Karpas-422 (cell line): ENCODE measurements around the gene PARP12. TPM values are rescaled to one million over a fixed set of nuclear protein-coding genes. Genes with fewer than 3 reads are reported as not detected.
"Not testable (repeated sequence)": the region's sequence is repeated elsewhere in the genome, so short reads cannot be mapped to it uniquely, and the experiment has no call there.

Source experiments
- DNase-seq: peaks from one replicate; pipeline ENCODE4 v3.0.0-alpha.2; 2015
- H2AFZ ChIP-seq: fragments of 200-600 bp; sonication (generic); 2 replicates; pipeline ENCODE4 v1.6.1; 2014; ENCODE audit warnings: antibody characterized with exemption, low read length, mixed read lengths
- H3K27ac ChIP-seq: fragments of 200-600 bp; sonication (generic); 2 replicates; pipeline ENCODE4 v1.5.1; 2014; ENCODE audit warnings: mild to moderate bottlenecking, low read length, moderate library complexity
- H3K27me3 ChIP-seq: fragments of 200-600 bp; sonication (generic); 2 replicates; pipeline ENCODE4 v1.6.1; 2014; ENCODE audit warnings: low read length, mixed read lengths
- H3K36me3 ChIP-seq: fragments of 200-600 bp; sonication (generic); 2 replicates; pipeline ENCODE4 v1.6.1; 2014; ENCODE audit warnings: low read length, mixed read lengths; ENCODE audit not compliant: insufficient read depth
- H3K4me1 ChIP-seq: fragments of 200-600 bp; sonication (generic); 2 replicates; pipeline ENCODE4 v1.6.1; 2014; ENCODE audit warnings: mild to moderate bottlenecking, low read length, mixed read lengths
- H3K4me2 ChIP-seq: fragments of 200-600 bp; sonication (generic); 2 replicates; pipeline ENCODE4 v1.6.1; 2014; ENCODE audit warnings: low read length, low read depth, mild to moderate bottlenecking; ENCODE audit not compliant: poor library complexity, severe bottlenecking
- H3K4me3 ChIP-seq: fragments of 200-600 bp; sonication (generic); 2 replicates; pipeline ENCODE4 v1.5.1; 2014; ENCODE audit warnings: mild to moderate bottlenecking, antibody characterized with exemption, low read length, mixed read lengths
- H3K79me2 ChIP-seq: fragments of 200-600 bp; sonication (generic); 2 replicates; pipeline ENCODE4 v1.6.1; 2014; ENCODE audit warnings: mild to moderate bottlenecking, low read length, mixed read lengths
- H3K9ac ChIP-seq: fragments of 200-600 bp; sonication (generic); 2 replicates; pipeline ENCODE4 v1.6.0; 2014; ENCODE audit warnings: low read length
- H3K9me2 ChIP-seq: fragments of 200-600 bp; sonication (generic), shearing (Covaris generic); replicated peaks from 2 replicates; pipeline ENCODE4 v1.6.0; 2014; ENCODE audit warnings: mild to moderate bottlenecking, low read length, moderate library complexity; ENCODE audit not compliant: insufficient read depth
- H3K9me3 ChIP-seq: fragments of 300-700, 200-600 bp; sonication (generic); 2 replicates; pipeline ENCODE4 v1.6.1; 2014; ENCODE audit warnings: low read length, mixed read lengths
- H4K20me1 ChIP-seq: fragments of 200-600 bp; sonication (generic); 2 replicates; pipeline ENCODE4 v1.6.1; 2014; ENCODE audit warnings: mild to moderate bottlenecking, antibody characterized with exemption, low read length, low read depth; ENCODE audit not compliant: insufficient read depth
- total RNA-seq: library from RNA; depleted of rRNA; stranded (reverse); fragments of >200 nt; shearing (Covaris generic); gene quantifications from 2 replicates; pipeline ENCODE4 v1.2.3, GENCODE V29; 2014; ENCODE audit warnings: low replicate concordance; rRNA removed

PARP12 gene
- 24.4 and 31.0 TPM in 2 replicates for total RNA-seq

- Histone ChIP-seq H3K9me3 (peaks cover 14% of the 10 kb centered on the region), H3K36me3 (no peaks in the 10 kb centered on the region), H3K27ac (no peak within 1 kb of the TSS), H3K9ac (peak within 1 kb of the TSS; percentile 75), H3K4me1 (peaks cover 21% of the 10 kb centered on the region), H4K20me1 (no peaks in the 10 kb centered on the region; the same call in 1 of the 2 replicates), H2AFZ (peak within 1 kb of the TSS; percentile 99), H3K79me2 (peaks cover 30% of the 10 kb centered on the region), H3K4me3 (peak within 1 kb of the TSS; percentile 92), H3K4me2 (peak within 1 kb of the TSS; percentile 88), H3K27me3 (peaks cover 5% of the 10 kb centered on the region; the same call in 1 of the 2 replicates), H3K9me2 (no peaks in the 10 kb centered on the region)
- peak; percentile 94 for DNase-seq
Measured at GRCh38 chr7:140062528-140063299, at the start of gene PARP12. TSS of gene PARP12 (minus strand) at chr7:140062951. CDS start at chr7:140062847, 104 bp downstream.

- not testable (repeated sequence) for H2AFZ ChIP-seq, H3K9ac ChIP-seq, H3K4me3 ChIP-seq, H3K9me2 ChIP-seq, H3K9me3 ChIP-seq, H3K36me3 ChIP-seq, H3K4me1 ChIP-seq, H4K20me1 ChIP-seq, H3K4me2 ChIP-seq, DNase-seq, H3K79me2 ChIP-seq, H3K27ac ChIP-seq, H3K27me3 ChIP-seq
Measured at GRCh38 chr7:140108777-140109176, 46.0 kb upstream of the PARP12 start.

GRCh38 chr7:140096459-140096858 is 33.7 kb upstream of the PARP12 start:
- Histone ChIP-seq H3K9me3 (no peaks in the 10 kb centered on the region), H3K9ac (no peak overlapping the region), H3K4me2 (no peak overlapping the region), H3K27me3 (no peaks in the 10 kb centered on the region), H2AFZ (no peak overlapping the region), H3K27ac (no peak overlapping the region), H3K4me1 (no peaks in the 10 kb centered on the region), H3K4me3 (no peak overlapping the region), H3K79me2 (no peaks in the 10 kb centered on the region), H3K36me3 (no peaks in the 10 kb centered on the region), H4K20me1 (no peaks in the 10 kb centered on the region), H3K9me2 (no peaks in the 10 kb centered on the region)
- no peak for DNase-seq

- H3K4me3 ChIP-seq = no peak overlapping the region
- no peaks in the 10 kb centered on the region for H3K27me3 ChIP-seq
- no peaks in the 10 kb centered on the region for H4K20me1 ChIP-seq
- no peak for DNase-seq
- no peak overlapping the region for H3K27ac ChIP-seq
- H3K9me3 ChIP-seq = no peaks in the 10 kb centered on the region
- H3K9ac ChIP-seq = no peak overlapping the region
- H3K9me2 ChIP-seq = no peaks in the 10 kb centered on the region
- H3K36me3 ChIP-seq = no peaks in the 10 kb centered on the region
- H3K79me2 ChIP-seq = no peaks in the 10 kb centered on the region
- H2AFZ ChIP-seq = no peak overlapping the region
- H3K4me2 ChIP-seq = no peak overlapping the region
- H3K4me1 ChIP-seq = no peaks in the 10 kb centered on the region
Measured at GRCh38 chr7:140093375-140093774, 30.6 kb upstream of the PARP12 start.

- H3K9me3 ChIP-seq = no peaks in the 10 kb centered on the region
- H2AFZ ChIP-seq = no peak overlapping the region
- no peaks in the 10 kb centered on the region for H3K9me2 ChIP-seq
- H3K27me3 ChIP-seq = no peaks in the 10 kb centered on the region
- no peak for DNase-seq
- H3K79me2 ChIP-seq = no peaks in the 10 kb centered on the region
- no peaks in the 10 kb centered on the region for H3K4me1 ChIP-seq
- H3K36me3 ChIP-seq = no peaks in the 10 kb centered on the region
- no peak overlapping the region for H3K4me2 ChIP-seq
- H3K4me3 ChIP-seq = no peak overlapping the region
- H3K9ac ChIP-seq = no peak overlapping the region
- no peak overlapping the region for H3K27ac ChIP-seq
- H4K20me1 ChIP-seq = no peaks in the 10 kb centered on the region
Measured at GRCh38 chr7:140085447-140085846, 22.7 kb upstream of the PARP12 start.

- DNase-seq = no peak
- Histone ChIP-seq H3K4me3 (no peak overlapping the region), H3K27me3 (no peaks in the 10 kb centered on the region), H3K9ac (no peak overlapping the region), H3K4me1 (no peaks in the 10 kb centered on the region), H3K27ac (no peak overlapping the region), H2AFZ (no peak overlapping the region), H3K36me3 (no peaks in the 10 kb centered on the region), H3K4me2 (no peak overlapping the region), H3K9me3 (no peaks in the 10 kb centered on the region), H3K9me2 (no peaks in the 10 kb centered on the region), H4K20me1 (no peaks in the 10 kb centered on the region), H3K79me2 (no peaks in the 10 kb centered on the region)
Measured at GRCh38 chr7:140084972-140085371, 22.2 kb upstream of the PARP12 start.

- no peak overlapping the region for H3K9ac ChIP-seq
- no peak overlapping the region for H3K4me2 ChIP-seq
- no peaks in the 10 kb centered on the region for H3K9me2 ChIP-seq
- no peak overlapping the region for H3K4me3 ChIP-seq
- H2AFZ ChIP-seq = no peak overlapping the region
- no peaks in the 10 kb centered on the region for H3K27me3 ChIP-seq
- no peaks in the 10 kb centered on the region for H3K9me3 ChIP-seq
- H4K20me1 ChIP-seq = no peaks in the 10 kb centered on the region
- no peak for DNase-seq
- H3K36me3 ChIP-seq = no peaks in the 10 kb centered on the region
- no peak overlapping the region for H3K27ac ChIP-seq
- H3K4me1 ChIP-seq = no peaks in the 10 kb centered on the region
- H3K79me2 ChIP-seq = no peaks in the 10 kb centered on the region
Measured at GRCh38 chr7:140084142-140084655, 21.4 kb upstream of the PARP12 start.

GRCh38 chr7:140082770-140083169 is 20.0 kb upstream of the PARP12 start:
- Histone ChIP-seq H3K4me3 (no peak overlapping the region), H3K9me2 (no peaks in the 10 kb centered on the region), H3K27me3 (no peaks in the 10 kb centered on the region), H3K4me1 (no peaks in the 10 kb centered on the region), H4K20me1 (no peaks in the 10 kb centered on the region), H2AFZ (no peak overlapping the region), H3K4me2 (no peak overlapping the region), H3K36me3 (no peaks in the 10 kb centered on the region), H3K9ac (no peak overlapping the region), H3K27ac (no peak overlapping the region), H3K9me3 (no peaks in the 10 kb centered on the region), H3K79me2 (no peaks in the 10 kb centered on the region)
- no peak for DNase-seq
